ELR (cell line): ENCODE data around the gene HBA2.
"Not testable (repeated sequence)": the region's sequence is repeated elsewhere in the genome, so short reads cannot be mapped to it uniquely, and the experiment has no call there.

Experiments
- DNase-seq: peaks from one replicate; pipeline ENCODE4 v3.0.0-alpha.2; 2015; ENCODE audit warnings: low read depth

The HBA2 gene

GRCh38 chr16:155031-155398, 17.7 kb upstream of the HBA2 start:
- DNase-seq = no peak

GRCh38 chr16:159136-159849, 13.4 kb upstream of the HBA2 start:
- no peak for DNase-seq

- not testable (repeated sequence) for DNase-seq
Observed at GRCh38 chr16:160242-160641, 12.4 kb upstream of the HBA2 start.

- no peak for DNase-seq
Observed at GRCh38 chr16:160691-161190, 11.9 kb upstream of the HBA2 start.

- DNase-seq = no peak
Observed at GRCh38 chr16:162271-162991, 10.2 kb upstream of the HBA2 start.

- not testable (repeated sequence) for DNase-seq
Observed at GRCh38 chr16:163139-163538, 9.5 kb upstream of the HBA2 start.

GRCh38 chr16:163696-164095, 9.0 kb upstream of the HBA2 start:
- not testable (repeated sequence) for DNase-seq

GRCh38 chr16:164134-164823, 8.4 kb upstream of the HBA2 start:
- DNase-seq = not testable (repeated sequence)

- no peak for DNase-seq
Observed at GRCh38 chr16:164827-165538, 7.7 kb upstream of the HBA2 start.

- no peak for DNase-seq
Observed at GRCh38 chr16:165539-166374, 6.9 kb upstream of the HBA2 start, which contains the start of gene HBM. Gene HBM, plus strand, starts transcription at chr16:165978. Its CDS starts 20 bp downstream, at chr16:165998.

GRCh38 chr16:166375-167121, 6.1 kb upstream of the HBA2 start:
- DNase-seq = no peak

GRCh38 chr16:167122-167690, 5.5 kb upstream of the HBA2 start:
- DNase-seq = no peak

- no peak for DNase-seq
Observed at GRCh38 chr16:168424-168823, 4.3 kb upstream of the HBA2 start.

- no peak for DNase-seq
Observed at GRCh38 chr16:169014-169413, 3.7 kb upstream of the HBA2 start.

- DNase-seq = not testable (repeated sequence)
Observed at GRCh38 chr16:170088-170507, 2.6 kb upstream of the HBA2 start.

GRCh38 chr16:170788-171187, 1.9 kb upstream of the HBA2 start:
- no peak for DNase-seq

- not testable (repeated sequence) for DNase-seq
Observed at GRCh38 chr16:173211-173854, 657 bp downstream of the HBA2 start.

- DNase-seq = not testable (repeated sequence)
Observed at GRCh38 chr16:173928-174769, 1.5 kb downstream of the HBA2 start.
